Vagina (tissue), 2 donors: ENCODE measurements around the gene KRTAP29-1. TPM values are rescaled to one million over a fixed set of nuclear protein-coding genes. Genes with fewer than 3 reads are reported as not detected.
"Not testable (repeated sequence)": the region's sequence is repeated elsewhere in the genome, so short reads cannot be mapped to it uniquely, and the experiment has no call there.

Source experiments
- DNase-seq, 2 donors: peaks; one replicate each; pipeline ENCODE4 v3.0.0-alpha.2; 2017; ENCODE audit errors: extremely low spot score in 2 of 2
- H3K27ac ChIP-seq: fragments of 200-600 bp; sonication (generic); one replicate; pipeline ENCODE4 v1.5.1; 2019
- H3K27me3 ChIP-seq: fragments of 200-600 bp; sonication (generic); one replicate; pipeline ENCODE4 v1.5.1; 2019
- H3K36me3 ChIP-seq, 2 donors: fragments of 200-600 bp; sonication (generic); one replicate each; pipeline ENCODE4 v1.5.1; 2017 to 2019
- H3K4me1 ChIP-seq: fragments of 200-600 bp; sonication (generic); one replicate; pipeline ENCODE4 v1.5.1; 2019
- H3K4me3 ChIP-seq, 2 donors: fragments of 200-600 bp; sonication (generic); 1 replicate in 1 of 2; 2 replicates in 1 of 2; pipeline ENCODE4 v1.5.1; 2016 to 2019
- H3K9me3 ChIP-seq: fragments of 200-600 bp; sonication (generic); one replicate; pipeline ENCODE4 v1.5.1; 2019
- CTCF ChIP-seq, 3 experiments: fragments of 450-650 bp in 2 of 3; fragments of 200-600 bp in 1 of 3; sonication (generic) in 1 of 3; IDR thresholded peaks; one replicate each; pipeline ENCODE4 v1.5.1; 2017 to 2019; ENCODE audit warnings: antibody characterized with exemption in 3 of 3, mild to moderate bottlenecking in 2 of 3, moderate library complexity in 2 of 3
- POLR2A ChIP-seq, 2 donors: fragments of 450-650 bp; IDR thresholded peaks; one replicate each; pipeline ENCODE4 v1.6.1; 2017; ENCODE audit warnings: antibody characterized with exemption in 2 of 2, mild to moderate bottlenecking in 2 of 2, moderate library complexity in 2 of 2
- POLR2AphosphoS5 ChIP-seq, 2 donors: sonication (generic); formaldehyde crosslinking; IDR thresholded peaks; one replicate each; pipeline ENCODE4 v1.9.0; 2017; ENCODE audit warnings: antibody characterized with exemption in 2 of 2, mild to moderate bottlenecking in 2 of 2, low read depth in 1 of 2; ENCODE audit not compliant: insufficient read depth in 1 of 2
- intact Hi-C: fragments of 100-400 bp; cut with DNase I; formaldehyde crosslinking; loops from one replicate; pipeline ENCODE4 v1.15.1; 2023
- total RNA-seq: library from RNA; depleted of rRNA; stranded (reverse); fragments of >200 nt; gene quantifications from one replicate; pipeline ENCODE4 v1.2.3, GENCODE V29; 2016

The KRTAP29-1 gene
- total RNA-seq, 1 donor from 2014 or later = not detected

GRCh38 chr17:41265078-41265477 is 37.6 kb downstream of the KRTAP29-1 start, which contains the start of gene KRTAP9-6:
KRTAP9-6 (plus strand) TSS chr17:41265378; CDS start chr17:41265378, 0 bp downstream.
- intact Hi-C loops = no loop called here
- H3K4me1 ChIP-seq = no peaks in the 10 kb centered on the region
- TF ChIP-seq CTCF (IDR thresholded peaks at IDR 0.05) (no peak), POLR2AphosphoS5 (IDR thresholded peaks at IDR 0.05; ENCODE audit: insufficient read depth in 1 of 2, low read depth in 1 of 2) (no peak), POLR2A (IDR thresholded peaks at IDR 0.05) (no peak)
- H3K27me3 ChIP-seq = no peaks in the 10 kb centered on the region
- no peak within 1 kb of the TSS for H3K27ac ChIP-seq
- H3K36me3 ChIP-seq = no peaks in the 10 kb centered on the region
- DNase-seq = no peak
- no peak within 1 kb of the TSS for H3K4me3 ChIP-seq
- no peaks in the 10 kb centered on the region for H3K9me3 ChIP-seq

- intact Hi-C loops = no loop called here
- H3K27ac ChIP-seq = no peak overlapping the region
- no peaks in the 10 kb centered on the region for H3K4me1 ChIP-seq
- H3K36me3 ChIP-seq = no peaks in the 10 kb centered on the region
- H3K27me3 ChIP-seq = no peaks in the 10 kb centered on the region
- no peaks in the 10 kb centered on the region for H3K9me3 ChIP-seq
- no peak overlapping the region for H3K4me3 ChIP-seq
- TF ChIP-seq POLR2AphosphoS5 (IDR thresholded peaks at IDR 0.05; ENCODE audit: insufficient read depth in 1 of 2, low read depth in 1 of 2) (no peak), POLR2A (IDR thresholded peaks at IDR 0.05) (no peak), CTCF (IDR thresholded peaks at IDR 0.05) (no peak)
- DNase-seq = no peak
Observed at GRCh38 chr17:41264599-41264998, 38.1 kb downstream of the KRTAP29-1 start.

- DNase-seq = no peak
- Histone ChIP-seq H3K27me3 (no peaks in the 10 kb centered on the region), H3K9me3 (no peaks in the 10 kb centered on the region), H3K4me3 (no peak overlapping the region), H3K36me3 (no peaks in the 10 kb centered on the region), H3K27ac (no peak overlapping the region), H3K4me1 (no peaks in the 10 kb centered on the region)
- TF ChIP-seq CTCF (IDR thresholded peaks at IDR 0.05) (no peak), POLR2A (IDR thresholded peaks at IDR 0.05) (no peak), POLR2AphosphoS5 (IDR thresholded peaks at IDR 0.05; ENCODE audit: insufficient read depth in 1 of 2, low read depth in 1 of 2) (no peak)
- intact Hi-C loops = no loop called here
Observed at GRCh38 chr17:41263212-41263611, 39.4 kb downstream of the KRTAP29-1 start.

- intact Hi-C loops = no loop called here
- Histone ChIP-seq H3K36me3 (no peaks in the 10 kb centered on the region), H3K4me1 (no peaks in the 10 kb centered on the region), H3K9me3 (no peaks in the 10 kb centered on the region), H3K27ac (no peak overlapping the region), H3K27me3 (no peaks in the 10 kb centered on the region), H3K4me3 (no peak overlapping the region)
- DNase-seq = no peak
- no peak for TF ChIP-seq POLR2AphosphoS5 (IDR thresholded peaks at IDR 0.05; ENCODE audit: insufficient read depth in 1 of 2, low read depth in 1 of 2)
- no peak for TF ChIP-seq CTCF (IDR thresholded peaks at IDR 0.05)
- no peak for TF ChIP-seq POLR2A (IDR thresholded peaks at IDR 0.05)
Observed at GRCh38 chr17:41258406-41258805, 44.2 kb downstream of the KRTAP29-1 start.

- DNase-seq = no peak
- no peaks in the 10 kb centered on the region for H3K9me3 ChIP-seq
- no peak overlapping the region for H3K4me3 ChIP-seq
- no peaks in the 10 kb centered on the region for H3K4me1 ChIP-seq
- intact Hi-C loops = no loop called here
- no peak overlapping the region for H3K27ac ChIP-seq
- TF ChIP-seq CTCF (IDR thresholded peaks at IDR 0.05) (no peak), POLR2A (IDR thresholded peaks at IDR 0.05) (no peak), POLR2AphosphoS5 (IDR thresholded peaks at IDR 0.05; ENCODE audit: insufficient read depth in 1 of 2, low read depth in 1 of 2) (no peak)
- no peaks in the 10 kb centered on the region for H3K36me3 ChIP-seq
- H3K27me3 ChIP-seq = no peaks in the 10 kb centered on the region
Observed at GRCh38 chr17:41256291-41256685, 46.4 kb downstream of the KRTAP29-1 start.

GRCh38 chr17:41255381-41256290 is 47.0 kb downstream of the KRTAP29-1 start, which contains the start of gene KRTAP9-9:
KRTAP9-9 (plus strand) TSS chr17:41255384.
- H3K4me1 ChIP-seq, H3K27me3 ChIP-seq, H3K9me3 ChIP-seq, DNase-seq, intact Hi-C loops, H3K27ac ChIP-seq, H3K36me3 ChIP-seq, H3K4me3 ChIP-seq: not testable (repeated sequence)
